SU-DHL-6 (cell line): Measurements from ENCODE around the gene RAD51B.

ENCODE experiments used
- CTCF ChIP-seq: fragments of 200-600 bp; sonication (generic); IDR thresholded peaks from one replicate; pipeline ENCODE4 v1.5.1; 2017; ENCODE audit warnings: antibody characterized with exemption, mild to moderate bottlenecking, low read length, moderate library complexity; ENCODE audit not compliant: insufficient read depth, poor library complexity, severe bottlenecking
- EZH2phosphoT487 ChIP-seq: fragments of 200-600 bp; sonication (generic), shearing (Covaris generic); conservative IDR thresholded peaks from 2 replicates; pipeline ENCODE4 v1.6.1; 2018; ENCODE audit warnings: mild to moderate bottlenecking, antibody characterized with exemption, low read length, moderate library complexity, mixed read lengths

GRCh38 chr14:68628605-68629310 is 809.2 kb downstream of the RAD51B start:
- TF ChIP-seq CTCF = no peak
- TF ChIP-seq EZH2phosphoT487 = no peak
